K562 (cell line): Measurements from ENCODE around the gene RELA.

ENCODE experiments used
- HDGF ChIP-seq: fragments of 450-650 bp; IDR thresholded peaks from 2 replicates; pipeline ENCODE4 v1.6.1; 2016
- NR2C2 ChIP-seq, 2 experiments: fragments of 200-800 bp in 1 of 2; sonication (Bioruptor generic) in 1 of 2; sonication (generic) in 1 of 2; formaldehyde crosslinking in 1 of 2; IDR thresholded peaks; 2 replicates each; pipeline versions ENCODE4 v1.6.1 to v1.8.0; 2016 to 2022; ENCODE audit warnings: mild to moderate bottlenecking in 1 of 2, missing compliant biosample characterization in 1 of 2, missing genetic modification characterization in 1 of 2, missing genetic modification reagents in 1 of 2

DNA sequence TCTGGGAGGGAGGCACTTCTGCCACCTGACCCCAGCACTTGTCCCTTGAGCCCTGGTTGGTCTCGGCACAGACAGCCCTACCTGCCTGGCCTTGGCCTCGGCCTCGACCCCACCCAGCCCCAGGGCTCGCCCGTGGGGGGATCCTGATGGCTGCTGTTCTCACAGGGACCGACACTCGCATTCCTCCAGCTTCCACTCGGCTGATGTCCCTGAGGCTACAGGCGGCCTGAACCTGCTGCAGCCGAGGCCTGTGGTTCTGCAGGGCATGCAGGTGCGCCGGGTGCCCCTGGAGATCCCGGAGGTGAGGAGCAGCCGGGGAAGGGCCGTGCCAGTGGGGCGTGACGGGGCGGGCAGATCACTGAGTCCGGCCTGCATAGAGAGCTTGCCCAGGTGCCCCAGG lies 42.0 kb downstream of the RELA start:
- TF ChIP-seq HDGF (no peak), NR2C2 (CRISPR knock-in tag; IDR thresholded peaks at IDR 0.05) (no peak), NR2C2 (tag; IDR thresholded peaks at IDR 0.05) (no peak)
